Astrocyte (in vitro differentiated cells and primary cell): ENCODE data around the gene ZNF79. TPM values are rescaled to one million over a fixed set of nuclear protein-coding genes. Genes with fewer than 3 reads are reported as not detected.

Experiments
- DNase-seq: peaks from one replicate; pipeline ENCODE4 v3.0.0-alpha.2; 2010; ENCODE audit warnings: low read depth
- FAIRE-seq: peaks from 2 replicates; lab custom pipeline; 2011; peaks lifted over from hg19 to GRCh38; lab: Jason Lieb, UNC
- H2AFZ ChIP-seq: 2 replicates; pipeline ENCODE4 v1.6.0; 2012; ENCODE audit warnings: low read depth, low read length, inconsistent platforms
- H3K27ac ChIP-seq: 2 replicates; pipeline ENCODE4 v1.5.1; 2011; ENCODE audit warnings: low read depth, low read length, inconsistent platforms
- H3K27me3 ChIP-seq: 2 replicates; pipeline ENCODE4 v1.6.0; 2011; ENCODE audit warnings: low read length, inconsistent platforms; ENCODE audit not compliant: insufficient read depth
- H3K36me3 ChIP-seq: 2 replicates; pipeline ENCODE4 v1.5.1; 2011; ENCODE audit warnings: low read length, inconsistent platforms; ENCODE audit not compliant: insufficient read depth
- H3K4me1 ChIP-seq: 2 replicates; pipeline ENCODE4 v1.5.1; 2011; ENCODE audit warnings: low read length, inconsistent platforms; ENCODE audit not compliant: insufficient read depth
- H3K4me2 ChIP-seq: 2 replicates; pipeline ENCODE4 v1.6.0; 2012; ENCODE audit warnings: low read length, inconsistent platforms
- H3K4me3 ChIP-seq: 2 replicates; pipeline ENCODE4 v1.5.1; 2011; ENCODE audit warnings: low read depth, mild to moderate bottlenecking, low read length, inconsistent platforms; ENCODE audit not compliant: insufficient read depth
- H3K79me2 ChIP-seq: 2 replicates; pipeline ENCODE4 v1.6.0; 2012; ENCODE audit warnings: mild to moderate bottlenecking, low read length, inconsistent platforms; ENCODE audit not compliant: insufficient read depth
- H3K9ac ChIP-seq: 2 replicates; pipeline ENCODE4 v1.6.0; 2012; ENCODE audit warnings: mild to moderate bottlenecking, low read length, inconsistent platforms
- H3K9me3 ChIP-seq: 2 replicates; pipeline ENCODE4 v1.5.1; 2012; ENCODE audit warnings: low read depth, mild to moderate bottlenecking, low read length, inconsistent platforms; ENCODE audit not compliant: insufficient read depth
- H4K20me1 ChIP-seq: 2 replicates; pipeline ENCODE4 v1.6.0; 2012; ENCODE audit warnings: low read length, inconsistent platforms; ENCODE audit not compliant: insufficient read depth
- H3K27ac Mint-ChIP-seq: one replicate; pipeline ENCODE4 v1.8.0; 2021; ENCODE audit warnings: mild to moderate bottlenecking, mixed read lengths; ENCODE audit not compliant: unreplicated experiment
- H3K27me3 Mint-ChIP-seq: one replicate; pipeline ENCODE4 v1.8.0; 2021; ENCODE audit warnings: low read depth, mixed read lengths; ENCODE audit not compliant: unreplicated experiment
- H3K36me3 Mint-ChIP-seq: one replicate; pipeline ENCODE4 v1.8.0; 2021; ENCODE audit warnings: low read depth, mixed read lengths; ENCODE audit not compliant: unreplicated experiment
- H3K4me1 Mint-ChIP-seq: one replicate; pipeline ENCODE4 v1.8.0; 2021; ENCODE audit warnings: low read depth, mixed read lengths; ENCODE audit not compliant: unreplicated experiment
- H3K4me3 Mint-ChIP-seq: one replicate; pipeline ENCODE4 v1.8.0; 2021; ENCODE audit warnings: mild to moderate bottlenecking, moderate library complexity, mixed read lengths; ENCODE audit not compliant: unreplicated experiment
- H3K9me3 Mint-ChIP-seq: one replicate; pipeline ENCODE4 v1.8.0; 2021; ENCODE audit warnings: mild to moderate bottlenecking, mixed read lengths; ENCODE audit not compliant: unreplicated experiment
- EZH2 ChIP-seq: IDR thresholded peaks from 2 replicates; pipeline ENCODE4 v1.6.1; 2012; ENCODE audit warnings: mild to moderate bottlenecking, low read length, inconsistent platforms; ENCODE audit not compliant: insufficient read depth
- total RNA-seq: library from RNA; stranded (reverse); gene quantifications from 2 replicates; pipeline ENCODE4 v1.2.1, GENCODE V29; 2021
- TF ChIP-seq, protein P1 (sequence below): IDR thresholded peaks from 2 replicates; pipeline ENCODE4 v1.5.1; 2011; ENCODE audit warnings: low read depth, mild to moderate bottlenecking, inconsistent platforms, low read length, moderate library complexity; ENCODE audit not compliant: insufficient read depth

ZNF79 gene
- total RNA-seq, 1 donor from 2014 or later = 11.5 TPM

DNA sequence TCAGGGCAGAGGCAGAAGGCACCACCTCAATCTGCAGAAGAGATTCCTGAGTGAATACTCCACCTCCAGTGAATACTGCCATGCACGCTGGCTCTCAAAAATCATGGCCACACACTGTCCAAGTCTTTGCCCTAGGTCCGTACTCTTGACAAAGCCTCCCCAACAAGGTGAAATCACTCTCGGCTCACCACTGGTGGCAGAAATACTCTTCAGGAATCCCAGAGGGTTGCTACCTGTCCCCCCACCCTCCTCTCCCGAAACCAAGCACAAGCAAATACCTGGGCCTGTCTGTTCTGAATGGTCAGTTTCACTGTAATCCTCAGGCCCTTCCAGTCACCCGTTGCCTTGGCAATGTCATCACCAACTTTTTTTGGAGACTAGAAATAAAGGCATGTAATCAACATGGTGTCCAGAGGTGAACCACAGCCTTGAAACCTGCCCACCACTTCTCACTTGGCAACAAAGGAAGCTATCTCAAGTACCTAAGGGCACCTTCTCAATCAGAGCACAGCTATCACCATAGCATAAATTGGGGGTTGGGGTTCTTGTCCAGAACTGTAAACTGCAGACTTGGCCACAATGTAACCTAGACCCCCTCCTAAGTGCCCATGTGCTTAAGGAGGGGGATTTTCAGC, 25.3 kb downstream of the ZNF79 start:
- Histone ChIP-seq H3K4me3 (peak overlapping the region; percentile 78), H3K79me2 (peaks cover 42% of the 10 kb centered on the region), H3K9me3 (peaks cover 20% of the 10 kb centered on the region), H3K27me3 (no peaks in the 10 kb centered on the region), H4K20me1 (peaks cover 66% of the 10 kb centered on the region), H3K4me2 (peak overlapping the region; percentile 92), H2AFZ (no peak overlapping the region), H3K9ac (peak overlapping the region; percentile 96), H3K4me1 (peaks cover 27% of the 10 kb centered on the region), H3K27ac (peak overlapping the region; percentile 72), H3K36me3 (peaks cover 54% of the 10 kb centered on the region)
- no peak for FAIRE-seq
- H3K27ac Mint-ChIP-seq = peak overlapping the region; percentile 98
- peaks cover 21% of the 10 kb centered on the region for H3K4me1 Mint-ChIP-seq
- no peaks in the 10 kb centered on the region for H3K27me3 Mint-ChIP-seq
- peaks cover 62% of the 10 kb centered on the region for H3K36me3 Mint-ChIP-seq
- TF ChIP-seq, protein P1, sequence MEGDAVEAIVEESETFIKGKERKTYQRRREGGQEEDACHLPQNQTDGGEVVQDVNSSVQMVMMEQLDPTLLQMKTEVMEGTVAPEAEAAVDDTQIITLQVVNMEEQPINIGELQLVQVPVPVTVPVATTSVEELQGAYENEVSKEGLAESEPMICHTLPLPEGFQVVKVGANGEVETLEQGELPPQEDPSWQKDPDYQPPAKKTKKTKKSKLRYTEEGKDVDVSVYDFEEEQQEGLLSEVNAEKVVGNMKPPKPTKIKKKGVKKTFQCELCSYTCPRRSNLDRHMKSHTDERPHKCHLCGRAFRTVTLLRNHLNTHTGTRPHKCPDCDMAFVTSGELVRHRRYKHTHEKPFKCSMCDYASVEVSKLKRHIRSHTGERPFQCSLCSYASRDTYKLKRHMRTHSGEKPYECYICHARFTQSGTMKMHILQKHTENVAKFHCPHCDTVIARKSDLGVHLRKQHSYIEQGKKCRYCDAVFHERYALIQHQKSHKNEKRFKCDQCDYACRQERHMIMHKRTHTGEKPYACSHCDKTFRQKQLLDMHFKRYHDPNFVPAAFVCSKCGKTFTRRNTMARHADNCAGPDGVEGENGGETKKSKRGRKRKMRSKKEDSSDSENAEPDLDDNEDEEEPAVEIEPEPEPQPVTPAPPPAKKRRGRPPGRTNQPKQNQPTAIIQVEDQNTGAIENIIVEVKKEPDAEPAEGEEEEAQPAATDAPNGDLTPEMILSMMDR = no peak
- no peak for TF ChIP-seq EZH2
- peak overlapping the region; percentile 99 for H3K4me3 Mint-ChIP-seq
- peaks cover 14% of the 10 kb centered on the region for H3K9me3 Mint-ChIP-seq
- DNase-seq = no peak

DNA sequence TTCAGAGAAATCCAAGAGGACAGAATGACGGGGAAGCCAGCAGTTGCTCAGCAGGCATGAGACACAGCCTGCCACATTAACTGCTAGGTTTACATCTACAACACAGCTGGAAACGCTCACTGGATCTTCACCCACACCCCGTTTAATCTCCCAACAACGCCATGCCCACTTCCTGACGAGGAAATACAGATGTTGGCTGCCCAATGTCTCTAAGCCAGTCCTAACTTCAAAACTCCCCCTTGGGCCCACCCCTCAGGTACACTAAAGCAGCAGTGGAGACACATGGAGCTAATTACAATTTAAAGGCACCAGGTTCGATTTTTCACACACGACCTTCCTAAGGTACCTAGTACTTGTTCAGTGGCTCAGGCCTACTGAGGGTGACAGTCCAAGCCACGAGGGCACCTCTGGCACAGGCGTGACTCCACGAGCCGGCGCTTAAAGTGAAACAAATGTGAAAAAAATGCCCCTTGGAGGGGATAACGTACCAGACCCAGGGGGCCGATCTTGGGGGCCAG, 26.1 kb downstream of the ZNF79 start:
- peak overlapping the region; percentile 78 for H3K4me3 ChIP-seq
- no peaks in the 10 kb centered on the region for H3K27me3 Mint-ChIP-seq
- H3K4me2 ChIP-seq = peak overlapping the region; percentile 92
- peaks cover 57% of the 10 kb centered on the region for H3K36me3 Mint-ChIP-seq
- peaks cover 11% of the 10 kb centered on the region for H3K9me3 ChIP-seq
- peaks cover 27% of the 10 kb centered on the region for H3K4me1 ChIP-seq
- no peaks in the 10 kb centered on the region for H3K27me3 ChIP-seq
- H4K20me1 ChIP-seq = peaks cover 57% of the 10 kb centered on the region
- H2AFZ ChIP-seq = no peak overlapping the region
- peaks cover 42% of the 10 kb centered on the region for H3K79me2 ChIP-seq
- peak overlapping the region; percentile 99 for H3K4me3 Mint-ChIP-seq
- peak overlapping the region; percentile 98 for H3K27ac Mint-ChIP-seq
- DNase-seq (no peak), FAIRE-seq (no peak)
- peak overlapping the region; percentile 72 for H3K27ac ChIP-seq
- TF ChIP-seq, protein P1 = no peak
- no peak for TF ChIP-seq EZH2
- peaks cover 9% of the 10 kb centered on the region for H3K9me3 Mint-ChIP-seq
- H3K9ac ChIP-seq = peak overlapping the region; percentile 96
- H3K4me1 Mint-ChIP-seq = peaks cover 21% of the 10 kb centered on the region
- peaks cover 46% of the 10 kb centered on the region for H3K36me3 ChIP-seq
